HL-60/S4 (cell line): ENCODE results near the gene SHH.

Experiments used
- in situ Hi-C: fragments of 300-500 bp; cut with MboI; formaldehyde crosslinking; loops from 2 replicates; pipeline ENCODE4 v1.14.3; 2022; ENCODE audit warnings: low sequenced_read_pairs

The SHH gene

GRCh38 chr7:155752756-155753445 lies 59.4 kb downstream of the SHH start:
- in situ Hi-C loops: loop anchor here (25.0 kb wide), 2 partner anchors 366 to 841 kb away; no protein-coding TSS in a partner anchor

DNA sequence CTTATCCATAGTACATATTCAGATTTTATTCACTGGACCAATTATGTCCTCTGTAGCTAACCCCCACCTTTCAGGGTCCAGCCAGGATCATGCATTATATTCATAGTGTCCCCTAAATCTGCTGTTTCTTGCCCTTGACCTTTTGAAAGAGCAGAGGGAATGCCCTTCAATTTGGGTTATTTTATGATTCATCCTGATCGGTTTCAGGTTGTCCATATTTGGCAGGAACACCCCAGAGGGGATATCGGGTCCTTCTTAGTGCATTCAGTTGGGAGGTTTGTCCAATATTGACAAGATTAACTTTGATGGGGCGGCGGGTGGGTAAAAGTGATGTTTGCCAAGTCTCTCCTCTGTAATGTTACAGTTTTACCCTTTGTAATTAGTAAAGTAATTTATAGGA lies 60.9 kb downstream of the SHH start:
- in situ Hi-C loops: loop anchor here (25.0 kb wide), 2 partner anchors 364 to 839 kb away; no protein-coding TSS in a partner anchor

DNA sequence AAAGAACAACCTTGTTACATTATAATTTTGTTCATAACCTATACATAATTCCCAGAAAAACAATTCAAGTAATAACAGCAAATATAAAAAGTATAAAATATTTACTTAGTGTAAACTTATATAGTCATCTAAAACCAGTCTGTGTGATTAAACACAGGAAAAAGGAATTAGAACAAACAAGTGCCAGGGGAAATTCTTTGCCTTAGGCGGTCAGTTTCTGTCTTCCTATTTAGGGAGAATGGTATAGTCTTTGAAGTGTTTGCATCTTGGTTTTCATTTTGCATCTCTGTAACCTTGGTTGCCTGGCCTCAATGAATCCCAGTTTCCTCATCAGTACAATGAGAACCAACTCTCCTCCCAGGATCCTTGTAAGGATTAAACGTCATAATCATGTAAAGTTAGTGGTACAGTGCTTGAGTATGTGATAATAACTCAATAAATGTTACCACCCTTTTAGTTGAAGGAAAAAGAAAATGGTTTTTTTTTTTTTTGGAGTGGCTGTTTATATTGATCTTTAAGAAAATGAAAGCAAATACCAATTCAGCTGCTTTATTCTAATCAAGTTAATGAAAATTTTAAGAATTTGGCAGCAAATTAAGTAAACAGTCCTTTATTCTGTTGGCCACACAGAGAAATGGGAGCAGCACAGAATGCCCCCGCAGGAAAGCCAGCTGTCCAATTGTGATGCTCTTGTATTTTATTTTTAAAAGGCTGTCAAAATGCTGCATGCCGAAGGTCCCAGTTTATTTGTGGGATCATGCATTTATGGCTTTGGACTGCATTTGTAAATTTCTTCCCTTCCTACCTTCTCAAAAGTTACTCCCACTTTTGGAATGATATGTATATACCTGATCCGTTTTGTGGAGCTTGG lies 61.8 kb downstream of the SHH start:
- in situ Hi-C loops: loop anchor here (25.0 kb wide), 2 partner anchors 363 to 838 kb away; no protein-coding TSS in a partner anchor
